SK-N-SH treated with all-trans-retinoic acid at 6 μM for 48 hours (cell line): ENCODE data around the gene CAMKK2.

Source experiments
- ESRRG ChIP-seq: fragments of 250-450 bp; sonication (Bioruptor Pico); IDR thresholded peaks from 2 replicates; pipeline ENCODE4 v1.6.1; 2021; ENCODE audit warnings: mild to moderate bottlenecking
- OSR1 ChIP-seq: fragments of 250-450 bp; sonication (Bioruptor Pico); IDR thresholded peaks from 2 replicates; pipeline ENCODE4 v1.8.0; 2022; ENCODE audit warnings: moderate library complexity, mild to moderate bottlenecking, inconsistent platforms
- RARB ChIP-seq: fragments of 250-450 bp; sonication (Bioruptor Pico); IDR thresholded peaks from 2 replicates; pipeline ENCODE4 v1.8.0; 2021; ENCODE audit warnings: mild to moderate bottlenecking, moderate library complexity
- TCF4 ChIP-seq: fragments of 250-450 bp; sonication (Bioruptor Pico); IDR thresholded peaks from 2 replicates; pipeline ENCODE4 v1.8.0; 2021; ENCODE audit warnings: mild to moderate bottlenecking, moderate library complexity, borderline replicate concordance
- TOX ChIP-seq: fragments of 250-450 bp; sonication (Bioruptor Pico); IDR thresholded peaks from 2 replicates; pipeline ENCODE4 v1.8.0; 2021; ENCODE audit warnings: mild to moderate bottlenecking, moderate library complexity, borderline replicate concordance
- ZC3H10 ChIP-seq: fragments of 250-450 bp; sonication (Bioruptor Pico); IDR thresholded peaks from 2 replicates; pipeline ENCODE4 v1.5.1; 2021; ENCODE audit warnings: mild to moderate bottlenecking, moderate library complexity
- ZFP3 ChIP-seq: fragments of 250-450 bp; sonication (Bioruptor Pico); IDR thresholded peaks from 2 replicates; pipeline ENCODE4 v1.5.0; 2020; ENCODE audit warnings: mild to moderate bottlenecking, moderate library complexity
- ZFP30 ChIP-seq: fragments of 450-650 bp; formaldehyde crosslinking; IDR thresholded peaks from 2 replicates; pipeline ENCODE4 v1.5.0; 2022; ENCODE audit warnings: mild to moderate bottlenecking, moderate library complexity
- TF ChIP-seq, protein P1 (sequence below): fragments of 250-450 bp; sonication (Bioruptor Pico); IDR thresholded peaks from 2 replicates; pipeline ENCODE4 v1.8.0; 2021; ENCODE audit warnings: low read depth, mild to moderate bottlenecking, moderate library complexity, borderline replicate concordance

DNA sequence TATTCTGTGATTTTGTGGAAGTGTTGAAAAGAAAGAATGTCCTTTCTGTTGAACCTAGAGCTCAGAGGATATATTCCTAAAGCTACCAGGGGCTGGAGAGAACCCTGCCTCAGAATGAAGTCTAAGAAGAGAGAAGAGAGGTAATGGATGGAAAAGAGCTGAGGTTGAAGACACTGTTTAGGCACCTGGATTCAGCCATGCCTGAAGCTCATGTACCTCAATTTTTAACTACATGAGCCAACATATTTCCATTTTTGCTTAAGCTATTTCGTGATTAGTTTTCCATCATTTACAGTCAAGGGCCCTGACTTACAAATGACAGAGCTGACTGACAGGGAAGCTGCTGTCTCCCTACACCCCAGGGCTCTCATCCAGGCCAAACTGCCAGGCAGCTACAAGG is 10.7 kb downstream of the CAMKK2 start:
- TF ChIP-seq TCF4 (CRISPR knock-in tag) (no peak), RARB (CRISPR knock-in tag) (no peak), ZFP30 (CRISPR knock-in tag) (no peak), ZFP3 (no peak), ZC3H10 (no peak), ESRRG (CRISPR knock-in tag) (no peak), OSR1 (CRISPR knock-in tag) (no peak), TOX (no peak)
- TF ChIP-seq, protein P1, sequence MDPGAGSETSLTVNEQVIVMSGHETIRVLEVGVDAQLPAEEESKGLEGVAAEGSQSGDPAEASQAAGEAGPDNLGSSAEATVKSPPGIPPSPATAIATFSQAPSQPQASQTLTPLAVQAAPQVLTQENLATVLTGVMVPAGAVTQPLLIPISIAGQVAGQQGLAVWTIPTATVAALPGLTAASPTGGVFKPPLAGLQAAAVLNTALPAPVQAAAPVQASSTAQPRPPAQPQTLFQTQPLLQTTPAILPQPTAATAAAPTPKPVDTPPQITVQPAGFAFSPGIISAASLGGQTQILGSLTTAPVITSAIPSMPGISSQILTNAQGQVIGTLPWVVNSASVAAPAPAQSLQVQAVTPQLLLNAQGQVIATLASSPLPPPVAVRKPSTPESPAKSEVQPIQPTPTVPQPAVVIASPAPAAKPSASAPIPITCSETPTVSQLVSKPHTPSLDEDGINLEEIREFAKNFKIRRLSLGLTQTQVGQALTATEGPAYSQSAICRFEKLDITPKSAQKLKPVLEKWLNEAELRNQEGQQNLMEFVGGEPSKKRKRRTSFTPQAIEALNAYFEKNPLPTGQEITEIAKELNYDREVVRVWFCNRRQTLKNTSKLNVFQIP (CRISPR knock-in tag): no peak
